Coronary artery (tissue), 2 donors: ENCODE measurements around the gene ZNF106.

ENCODE experiments used
- DNase-seq: peaks from one replicate; pipeline ENCODE4 v3.0.0-alpha.2; 2017; ENCODE audit warnings: low spot score
- H3K27ac ChIP-seq, 2 donors: fragments of 200-600 bp; sonication (generic); one replicate each; pipeline ENCODE4 v1.5.1; 2016 to 2019
- H3K4me3 ChIP-seq: fragments of 200-600 bp; sonication (generic); 2 replicates; pipeline ENCODE4 v1.5.1; 2016; ENCODE audit warnings: mild to moderate bottlenecking, moderate library complexity
- TF ChIP-seq, protein P1 (sequence below): fragments of 200-600 bp; sonication (generic); IDR thresholded peaks from one replicate; pipeline ENCODE4 v1.5.1; 2019; ENCODE audit warnings: antibody characterized with exemption

The ZNF106 gene

GRCh38 chr15:42508263-42508690 is 17.3 kb upstream of the ZNF106 start:
- no peak overlapping the region for H3K4me3 ChIP-seq
- no peak for DNase-seq
- TF ChIP-seq, protein P1, sequence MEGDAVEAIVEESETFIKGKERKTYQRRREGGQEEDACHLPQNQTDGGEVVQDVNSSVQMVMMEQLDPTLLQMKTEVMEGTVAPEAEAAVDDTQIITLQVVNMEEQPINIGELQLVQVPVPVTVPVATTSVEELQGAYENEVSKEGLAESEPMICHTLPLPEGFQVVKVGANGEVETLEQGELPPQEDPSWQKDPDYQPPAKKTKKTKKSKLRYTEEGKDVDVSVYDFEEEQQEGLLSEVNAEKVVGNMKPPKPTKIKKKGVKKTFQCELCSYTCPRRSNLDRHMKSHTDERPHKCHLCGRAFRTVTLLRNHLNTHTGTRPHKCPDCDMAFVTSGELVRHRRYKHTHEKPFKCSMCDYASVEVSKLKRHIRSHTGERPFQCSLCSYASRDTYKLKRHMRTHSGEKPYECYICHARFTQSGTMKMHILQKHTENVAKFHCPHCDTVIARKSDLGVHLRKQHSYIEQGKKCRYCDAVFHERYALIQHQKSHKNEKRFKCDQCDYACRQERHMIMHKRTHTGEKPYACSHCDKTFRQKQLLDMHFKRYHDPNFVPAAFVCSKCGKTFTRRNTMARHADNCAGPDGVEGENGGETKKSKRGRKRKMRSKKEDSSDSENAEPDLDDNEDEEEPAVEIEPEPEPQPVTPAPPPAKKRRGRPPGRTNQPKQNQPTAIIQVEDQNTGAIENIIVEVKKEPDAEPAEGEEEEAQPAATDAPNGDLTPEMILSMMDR = no peak
- no peak overlapping the region for H3K27ac ChIP-seq

- no peak for DNase-seq
- TF ChIP-seq, protein P1 = no peak
- Histone ChIP-seq H3K4me3 (no peak overlapping the region), H3K27ac (no peak overlapping the region)
These were observed 16.6 kb upstream of the ZNF106 start for GRCh38 chr15:42507514-42507913.

GRCh38 chr15:42504631-42505030 is 13.7 kb upstream of the ZNF106 start:
- Histone ChIP-seq H3K4me3 (no peak overlapping the region), H3K27ac (no peak overlapping the region)
- TF ChIP-seq, protein P1 = no peak

DNA sequence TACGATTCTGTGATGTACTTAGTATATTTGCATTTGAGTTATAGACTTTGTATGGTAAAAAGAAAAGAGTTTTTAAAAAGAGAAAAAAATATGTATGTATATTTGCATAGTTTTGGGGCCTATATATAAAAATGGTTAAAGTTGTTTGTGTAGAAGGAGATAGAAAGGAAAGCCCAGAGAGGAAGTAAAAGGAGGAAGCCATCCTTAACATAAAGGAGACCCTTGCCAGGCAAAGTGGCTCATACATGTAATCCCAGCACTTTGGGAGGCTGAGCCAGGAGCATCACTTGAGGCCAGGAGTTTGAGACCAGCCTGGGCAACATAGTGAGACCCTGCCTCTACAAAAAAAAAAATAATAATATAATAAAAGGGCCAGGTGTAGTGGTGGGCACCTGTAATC is 12.9 kb upstream of the ZNF106 start:
- TF ChIP-seq, protein P1 = no peak
- Histone ChIP-seq H3K27ac (no peak overlapping the region), H3K4me3 (no peak overlapping the region)
- no peak for DNase-seq

More at GRCh38 chr15:42504631-42505030, 13.7 kb upstream of the ZNF106 start:
- no peak for DNase-seq

DNA sequence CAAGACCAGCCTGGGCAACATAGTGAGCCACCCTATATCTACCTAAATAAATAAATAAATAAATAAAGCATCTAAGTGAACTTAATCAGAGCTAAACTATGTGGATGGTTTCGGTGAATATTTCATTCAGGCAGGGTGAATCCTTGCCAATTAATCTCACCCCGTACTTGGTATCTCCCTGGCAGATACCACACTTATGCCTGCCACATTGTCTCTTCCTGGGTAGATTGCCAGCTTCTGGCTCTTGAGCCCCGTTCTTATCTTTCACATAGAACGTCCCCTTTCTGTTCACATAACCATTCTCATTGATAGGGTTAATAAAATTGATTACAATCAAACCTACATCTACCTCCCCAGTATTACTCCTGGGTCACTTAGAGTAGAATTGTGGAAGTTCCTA is 11.5 kb upstream of the ZNF106 start:
- Histone ChIP-seq H3K27ac (no peak overlapping the region), H3K4me3 (no peak overlapping the region)
- DNase-seq = no peak
- TF ChIP-seq, protein P1 = no peak

GRCh38 chr15:42499858-42500609 is 9.1 kb upstream of the ZNF106 start:
- TF ChIP-seq, protein P1 = no peak
- H3K27ac ChIP-seq = peak overlapping the region; percentile 53 to 76
- H3K4me3 ChIP-seq = no peak overlapping the region
- DNase-seq = no peak
